Urothelium cell line (cell line): ENCODE measurements around the gene CFD.

Source experiments
- DNase-seq: peaks from one replicate; pipeline ENCODE4 v3.0.0; 2011; ENCODE audit warnings: low spot score, mixed read lengths
- FAIRE-seq: peaks from 2 replicates; lab custom pipeline; 2011; peaks lifted over from hg19 to GRCh38; lab: Jason Lieb, UNC

CFD gene

GRCh38 chr19:903266-903797 is 43.9 kb downstream of the CFD start:
- FAIRE-seq, result no peak
- no peak for DNase-seq

- no peak for FAIRE-seq
- DNase-seq, result no peak
Observed at GRCh38 chr19:904545-904944, 45.1 kb downstream of the CFD start.

GRCh38 chr19:906480-906879 is 47.0 kb downstream of the CFD start:
- DNase-seq (no peak), FAIRE-seq (no peak)

- FAIRE-seq (no peak), DNase-seq (no peak)
Observed at GRCh38 chr19:907183-907853, 47.9 kb downstream of the CFD start.

- DNase-seq, result no peak
- FAIRE-seq, result no peak
Observed at GRCh38 chr19:911197-912033, 52.0 kb downstream of the CFD start.

GRCh38 chr19:912181-913079 is 53.0 kb downstream of the CFD start:
- FAIRE-seq (no peak), DNase-seq (no peak)
